Activated CD8-positive, alpha-beta memory T cell treated with anti-CD3 and anti-CD28 coated beads for 24 hours (primary cell): ENCODE data around the gene C15orf40.
"Not testable (repeated sequence)": the region's sequence is repeated elsewhere in the genome, so short reads cannot be mapped to it uniquely, and the experiment has no call there.

ENCODE experiments used
- DNase-seq: peaks from one replicate; pipeline ENCODE4 v3.0.0-alpha.2; 2020

Gene C15orf40

DNA sequence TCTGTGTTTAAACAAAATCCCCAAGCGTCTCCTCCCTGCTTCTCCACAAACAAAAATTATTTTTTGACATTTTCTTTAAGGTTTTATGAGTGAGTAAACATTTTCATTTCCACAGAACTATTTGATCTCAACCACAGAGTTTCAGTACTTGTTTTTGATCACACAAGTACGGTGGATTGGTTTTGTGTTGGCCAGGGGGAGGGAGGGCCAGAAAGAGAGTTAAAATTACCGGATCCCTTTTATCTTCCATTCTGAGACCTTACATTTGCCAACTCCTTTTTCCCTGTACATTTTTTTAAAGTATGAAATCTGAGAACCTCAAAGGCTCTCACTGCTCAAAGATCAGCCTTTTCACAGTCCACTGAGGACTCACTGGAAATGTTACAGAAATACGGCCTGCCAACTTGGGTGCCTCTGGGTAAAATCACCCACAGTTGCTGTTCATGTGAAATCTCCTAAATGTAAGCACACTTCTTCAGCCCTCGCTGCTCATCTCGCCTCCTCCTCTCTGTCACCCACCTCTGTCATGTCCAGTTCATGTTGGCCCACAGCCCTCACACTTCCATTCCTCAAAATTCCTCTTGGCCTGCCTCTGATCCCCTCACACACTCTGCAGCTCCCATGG lies 60.6 kb downstream of the C15orf40 start:
- DNase-seq, result no peak

DNA sequence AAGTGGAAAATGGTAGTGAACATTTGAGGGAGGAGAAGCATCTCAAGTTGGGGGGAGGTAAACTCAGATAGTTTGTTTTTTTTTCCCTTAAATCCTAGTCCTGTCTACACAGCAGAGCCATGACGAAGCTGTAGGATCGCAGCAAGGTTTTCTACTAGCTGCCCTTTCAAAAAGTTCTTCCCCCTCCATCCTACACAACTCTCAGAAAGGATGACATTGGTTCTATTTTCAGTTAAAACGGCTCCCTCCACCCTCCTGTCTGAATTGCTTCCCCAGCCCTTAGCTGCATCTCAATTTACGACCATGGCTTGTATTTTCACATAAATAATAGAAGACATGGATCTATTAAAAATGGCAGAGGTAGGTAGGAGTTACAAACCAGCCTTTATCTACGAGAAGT lies 61.1 kb downstream of the C15orf40 start:
- no peak for DNase-seq

DNA sequence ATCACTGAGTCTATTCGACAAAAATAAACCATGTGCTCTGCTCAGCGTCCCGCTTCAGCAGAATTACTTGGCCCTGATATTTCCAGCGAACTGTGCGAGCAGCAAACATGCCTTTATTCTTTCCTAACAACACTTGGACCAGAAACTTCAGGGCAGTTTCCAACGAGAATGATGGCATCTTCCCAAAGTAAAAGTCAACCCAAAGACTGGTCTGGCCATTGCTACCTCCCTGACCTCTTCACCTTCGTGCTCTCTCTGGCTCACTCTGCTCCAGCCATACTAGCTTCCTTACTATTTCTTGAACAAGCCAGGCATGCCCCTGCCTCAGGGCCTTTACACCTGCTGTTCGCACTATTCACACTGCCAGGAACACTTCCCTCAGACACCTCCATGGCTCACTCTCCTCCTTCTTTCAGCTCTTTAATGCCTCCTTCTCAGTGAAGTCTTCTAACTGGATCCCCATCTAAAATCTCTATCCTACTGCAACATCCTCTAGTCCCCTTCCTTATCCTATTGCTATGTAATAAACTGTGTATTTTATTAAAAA lies 65.2 kb downstream of the C15orf40 start:
- no peak for DNase-seq

DNA sequence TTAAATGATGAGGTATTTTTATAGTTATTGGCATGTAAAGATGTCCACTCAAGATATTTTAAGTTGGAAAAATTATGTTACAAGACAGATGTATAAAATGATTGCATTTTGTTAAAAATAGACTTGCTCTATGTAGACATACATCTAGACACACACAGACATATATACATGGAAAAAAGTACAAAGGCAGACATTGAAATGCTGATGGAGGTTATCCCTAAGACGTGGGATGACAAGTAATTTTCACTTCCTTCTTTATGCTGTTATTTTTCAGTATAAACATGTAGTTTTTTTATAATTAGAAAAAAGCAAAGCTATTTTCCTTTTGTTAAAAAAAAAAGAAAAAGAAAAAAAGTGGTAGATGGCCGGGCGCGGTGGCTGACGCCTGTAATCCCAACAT lies 66.1 kb downstream of the C15orf40 start:
- no peak for DNase-seq

DNA sequence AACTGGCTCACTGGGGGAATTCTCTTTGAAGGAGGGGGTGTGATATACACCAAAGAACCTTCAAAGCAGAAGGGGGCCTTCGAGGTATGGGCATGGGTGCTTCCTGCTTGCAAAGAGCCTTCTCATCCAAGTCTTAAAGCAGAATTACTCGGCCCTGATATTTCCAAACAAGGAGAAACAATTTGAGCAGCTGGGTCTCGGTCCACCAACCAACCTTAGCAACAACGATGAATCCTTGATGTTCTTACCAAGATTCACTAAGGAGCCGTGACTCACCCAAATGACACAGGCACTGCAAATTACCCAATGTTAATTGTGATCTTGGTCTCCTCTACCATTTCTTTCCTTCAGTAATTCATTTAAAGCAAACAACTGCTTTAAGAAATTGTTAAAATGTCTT lies 66.6 kb downstream of the C15orf40 start:
- DNase-seq, result no peak

DNA sequence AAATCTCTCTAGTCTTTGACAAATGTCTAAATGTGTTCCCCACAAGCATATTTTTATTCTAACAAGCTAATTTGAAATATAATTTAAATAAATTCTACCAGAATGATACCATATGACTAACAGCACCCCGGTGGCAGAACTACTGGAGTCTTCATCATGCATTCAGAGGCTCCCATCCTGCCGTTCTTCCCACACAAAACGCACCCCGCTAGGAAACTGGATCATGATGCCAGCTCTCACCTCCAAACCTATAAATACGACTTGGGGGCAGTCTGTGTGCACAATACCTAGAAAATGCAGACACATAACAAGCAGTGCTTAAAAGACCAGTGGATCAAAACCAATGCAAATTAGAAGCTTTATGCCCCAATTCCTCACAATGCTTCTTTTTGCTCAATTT lies 67.4 kb downstream of the C15orf40 start:
- no peak for DNase-seq

DNA sequence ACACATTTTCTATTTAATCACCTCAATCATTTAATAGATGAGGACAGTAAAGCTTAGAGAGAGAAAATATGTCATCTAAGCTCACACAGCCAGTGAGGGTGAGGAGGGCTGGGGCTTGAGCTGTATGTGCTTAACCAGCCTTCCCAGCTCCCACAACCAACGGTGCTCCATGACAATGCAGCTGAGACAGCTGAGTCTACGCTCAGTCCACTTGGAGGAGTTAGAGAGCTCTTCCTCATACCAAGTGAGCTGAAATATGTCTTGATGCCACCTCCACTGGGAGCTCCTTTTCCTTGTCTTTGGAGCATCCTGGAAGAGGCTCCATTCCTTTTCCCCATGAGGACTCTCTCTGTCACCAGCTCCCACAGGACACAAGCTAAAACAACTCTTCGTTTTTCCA lies 68.3 kb downstream of the C15orf40 start:
- DNase-seq, result no peak

DNA sequence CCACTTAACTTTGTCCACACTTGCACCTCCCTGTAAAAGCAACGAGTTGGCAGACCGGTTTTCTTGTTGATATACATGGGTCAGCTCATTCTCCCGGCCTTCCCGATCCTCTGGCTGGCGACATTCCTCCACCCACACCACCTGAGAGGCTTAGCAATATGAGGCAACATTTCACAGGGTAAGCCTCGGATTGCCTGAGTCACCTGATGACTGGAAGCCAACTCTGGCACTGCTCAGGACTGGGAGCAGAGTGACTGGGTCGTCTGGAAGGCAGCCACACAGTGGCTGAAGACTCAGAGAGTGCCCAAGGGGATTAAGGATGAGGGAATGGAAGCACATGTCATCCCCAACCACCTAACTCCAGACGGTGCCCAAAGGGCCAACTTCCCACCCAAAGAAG lies 68.7 kb downstream of the C15orf40 start:
- no peak for DNase-seq

DNA sequence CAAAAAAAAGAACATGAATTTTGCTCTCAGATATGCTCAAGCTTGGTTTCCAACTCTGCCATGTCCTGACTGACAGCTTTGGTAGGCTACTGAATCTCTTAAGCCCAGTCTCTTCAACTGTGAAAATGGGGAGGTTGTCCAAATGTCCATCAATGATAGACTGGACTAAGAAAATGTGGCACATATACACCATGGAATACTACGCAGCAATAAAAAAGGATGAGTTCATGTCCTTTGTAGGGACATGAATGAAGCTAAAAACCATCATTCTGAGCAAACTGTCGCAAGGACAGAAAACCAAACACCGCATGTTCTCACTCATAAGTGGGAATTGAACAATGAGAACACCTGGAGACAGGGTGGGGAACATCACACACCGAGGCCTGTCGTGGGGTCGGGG lies 71.8 kb downstream of the C15orf40 start:
- DNase-seq, result not testable (repeated sequence)
